Osteoblast (primary cell): ENCODE measurements around the gene SCGB1C1. TPM values are rescaled to one million over a fixed set of nuclear protein-coding genes. Genes with fewer than 3 reads are reported as not detected.

ENCODE experiments used
- DNase-seq: peaks from one replicate; pipeline ENCODE4 v3.0.0; 2011; ENCODE audit warnings: low spot score, mixed read lengths; ENCODE audit not compliant: insufficient read length; ENCODE audit errors: missing footprints
- H2AFZ ChIP-seq: 2 replicates; pipeline ENCODE4 v1.6.0; 2011; ENCODE audit warnings: mild to moderate bottlenecking, low read length
- H3K27ac ChIP-seq: 2 replicates; pipeline ENCODE4 v1.5.1; 2011; ENCODE audit warnings: mild to moderate bottlenecking, low read depth, low read length, moderate library complexity
- H3K27me3 ChIP-seq: 2 replicates; pipeline ENCODE4 v1.6.0; 2012; ENCODE audit warnings: mild to moderate bottlenecking, control low read depth, inconsistent platforms, low read length, moderate library complexity; ENCODE audit not compliant: insufficient read depth
- H3K36me3 ChIP-seq: 2 replicates; pipeline ENCODE4 v1.5.1; 2011; ENCODE audit warnings: mild to moderate bottlenecking, low read length, control low read depth, moderate library complexity; ENCODE audit not compliant: insufficient read depth
- H3K4me1 ChIP-seq: 2 replicates; pipeline ENCODE4 v1.5.1; 2011; ENCODE audit warnings: mild to moderate bottlenecking, low read length, control low read depth, moderate library complexity; ENCODE audit not compliant: insufficient read depth
- H3K4me2 ChIP-seq: 2 replicates; pipeline ENCODE4 v1.6.0; 2011; ENCODE audit warnings: mild to moderate bottlenecking, low read length; ENCODE audit not compliant: insufficient read depth
- H3K4me3 ChIP-seq: fragments of 200-600 bp; sonication (generic); 3 replicates; pipeline ENCODE4 v1.5.1; 2012; ENCODE audit warnings: mild to moderate bottlenecking, low read length, inconsistent platforms; ENCODE audit not compliant: insufficient read depth
- H3K79me2 ChIP-seq: 2 replicates; pipeline ENCODE4 v1.6.0; 2012; ENCODE audit warnings: mild to moderate bottlenecking, low read length, control low read depth, inconsistent platforms; ENCODE audit not compliant: insufficient read depth
- H3K9me3 ChIP-seq: 2 replicates; pipeline ENCODE4 v1.5.1; 2011; ENCODE audit warnings: low read depth, low read length, control low read depth
- H4K20me1 ChIP-seq: 2 replicates; pipeline ENCODE4 v1.6.0; 2012; ENCODE audit warnings: mild to moderate bottlenecking, low read length, control low read depth; ENCODE audit not compliant: insufficient read depth
- total RNA-seq: library from RNA; depleted of rRNA; stranded (reverse); fragments of >200 nt; gene quantifications from 2 replicates; pipeline ENCODE4 v1.2.3, GENCODE V29; 2012
- TF ChIP-seq, protein P1 (sequence below): IDR thresholded peaks from 2 replicates; pipeline ENCODE4 v1.5.1; 2011; ENCODE audit warnings: mild to moderate bottlenecking, low read depth, low read length, moderate library complexity; ENCODE audit errors: extremely low read depth

Gene SCGB1C1
- total RNA-seq, 1 donor, result not detected

DNA sequence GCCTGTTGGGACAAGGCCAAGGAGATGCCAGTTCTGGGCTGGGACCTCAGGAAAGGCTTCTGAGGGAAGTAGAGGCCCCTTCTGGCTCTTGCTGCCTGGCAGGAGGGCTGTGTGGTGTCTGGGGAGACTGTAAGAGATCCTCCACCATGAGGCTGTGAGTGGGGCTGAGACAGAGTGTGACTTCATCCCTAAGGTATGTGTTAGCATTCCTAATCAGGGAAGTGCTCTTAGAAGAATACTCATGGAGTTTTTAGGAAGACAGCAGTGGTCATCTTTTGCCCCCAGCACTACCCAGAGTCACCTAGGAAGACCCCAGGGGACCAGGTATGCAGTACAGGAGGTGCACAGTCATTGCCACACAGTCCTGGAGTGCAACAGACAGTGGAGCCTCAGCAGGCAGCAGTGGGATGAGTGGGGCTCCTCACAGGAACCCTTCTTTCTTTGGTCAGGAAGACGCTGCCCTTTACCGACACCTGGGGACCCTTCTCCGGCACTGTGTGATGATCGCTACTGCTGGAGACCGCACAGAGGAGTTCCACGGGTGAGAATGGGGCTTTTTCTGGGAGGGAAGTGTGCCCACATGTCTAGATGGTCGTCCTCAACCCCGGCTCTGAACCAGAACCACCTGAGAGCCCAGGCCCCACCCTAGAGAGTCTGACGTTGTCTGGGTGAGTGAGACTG, 17.4 kb downstream of the SCGB1C1 start:
- Histone ChIP-seq H3K27me3 (no peaks in the 10 kb centered on the region), H3K4me2 (peak overlapping the region; percentile 90), H3K79me2 (peaks cover 73% of the 10 kb centered on the region), H4K20me1 (peaks cover 62% of the 10 kb centered on the region), H3K27ac (peak overlapping the region; percentile 90), H3K36me3 (peaks cover 63% of the 10 kb centered on the region), H2AFZ (no peak overlapping the region), H3K4me3 (peak overlapping the region; percentile 99), H3K4me1 (peaks cover 33% of the 10 kb centered on the region), H3K9me3 (no peaks in the 10 kb centered on the region)
- TF ChIP-seq, protein P1, sequence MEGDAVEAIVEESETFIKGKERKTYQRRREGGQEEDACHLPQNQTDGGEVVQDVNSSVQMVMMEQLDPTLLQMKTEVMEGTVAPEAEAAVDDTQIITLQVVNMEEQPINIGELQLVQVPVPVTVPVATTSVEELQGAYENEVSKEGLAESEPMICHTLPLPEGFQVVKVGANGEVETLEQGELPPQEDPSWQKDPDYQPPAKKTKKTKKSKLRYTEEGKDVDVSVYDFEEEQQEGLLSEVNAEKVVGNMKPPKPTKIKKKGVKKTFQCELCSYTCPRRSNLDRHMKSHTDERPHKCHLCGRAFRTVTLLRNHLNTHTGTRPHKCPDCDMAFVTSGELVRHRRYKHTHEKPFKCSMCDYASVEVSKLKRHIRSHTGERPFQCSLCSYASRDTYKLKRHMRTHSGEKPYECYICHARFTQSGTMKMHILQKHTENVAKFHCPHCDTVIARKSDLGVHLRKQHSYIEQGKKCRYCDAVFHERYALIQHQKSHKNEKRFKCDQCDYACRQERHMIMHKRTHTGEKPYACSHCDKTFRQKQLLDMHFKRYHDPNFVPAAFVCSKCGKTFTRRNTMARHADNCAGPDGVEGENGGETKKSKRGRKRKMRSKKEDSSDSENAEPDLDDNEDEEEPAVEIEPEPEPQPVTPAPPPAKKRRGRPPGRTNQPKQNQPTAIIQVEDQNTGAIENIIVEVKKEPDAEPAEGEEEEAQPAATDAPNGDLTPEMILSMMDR, result no peak
- peak; percentile 98 for DNase-seq

DNA sequence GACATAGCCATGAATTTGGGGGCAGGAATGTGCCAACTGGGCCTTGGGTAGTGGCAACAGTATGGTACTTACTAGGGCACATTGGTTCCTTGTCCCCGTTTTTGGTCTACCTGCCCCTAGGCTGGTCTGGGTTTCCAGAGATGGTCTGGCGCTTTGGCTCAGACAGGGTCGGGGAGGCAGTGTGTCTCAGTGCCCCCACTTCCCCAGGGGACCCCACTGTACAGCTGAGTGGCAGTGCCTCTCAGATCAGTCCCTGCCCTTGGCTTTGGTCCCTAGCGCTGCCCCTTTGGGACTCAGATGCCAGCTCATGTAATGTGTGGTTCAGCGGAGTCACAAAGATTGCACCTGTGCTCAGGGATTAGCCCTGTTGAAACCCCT, 17.9 kb downstream of the SCGB1C1 start:
- Histone ChIP-seq H3K4me3 (peak overlapping the region; percentile 99), H3K4me2 (peak overlapping the region; percentile 90), H3K9me3 (no peaks in the 10 kb centered on the region), H3K4me1 (peaks cover 28% of the 10 kb centered on the region), H3K27me3 (no peaks in the 10 kb centered on the region), H3K36me3 (peaks cover 60% of the 10 kb centered on the region), H4K20me1 (peaks cover 57% of the 10 kb centered on the region), H2AFZ (no peak overlapping the region), H3K79me2 (peaks cover 67% of the 10 kb centered on the region), H3K27ac (peak overlapping the region; percentile 90)
- DNase-seq, result no peak
- TF ChIP-seq, protein P1, result no peak

DNA sequence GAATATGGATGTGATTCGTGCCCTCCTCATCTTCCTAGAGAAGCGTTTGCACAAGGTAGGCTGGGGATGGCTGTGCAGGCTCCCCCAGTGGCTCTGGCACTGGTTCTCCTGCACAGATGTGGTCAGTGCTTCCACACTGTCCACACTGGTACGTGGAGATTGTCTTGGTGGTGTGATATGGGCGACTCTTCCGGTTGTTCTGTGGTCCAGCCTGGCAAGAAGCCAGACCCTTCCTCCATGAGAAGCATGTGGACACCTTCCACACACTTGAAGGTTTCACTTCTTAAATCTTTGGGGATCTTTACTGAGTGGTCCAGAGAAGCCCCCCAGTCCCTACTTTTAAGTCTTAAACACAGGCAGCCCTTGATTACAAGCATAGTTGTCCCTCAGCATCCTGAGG, 18.4 kb downstream of the SCGB1C1 start:
- H3K4me3 ChIP-seq, result no peak overlapping the region
- H3K36me3 ChIP-seq, result peaks cover 59% of the 10 kb centered on the region
- peak; percentile 14 for DNase-seq
- TF ChIP-seq, protein P1, result no peak
- peaks cover 52% of the 10 kb centered on the region for H4K20me1 ChIP-seq
- H2AFZ ChIP-seq, result no peak overlapping the region
- peak overlapping the region; percentile 90 for H3K4me2 ChIP-seq
- H3K79me2 ChIP-seq, result peaks cover 62% of the 10 kb centered on the region
- no peaks in the 10 kb centered on the region for H3K9me3 ChIP-seq
- peak overlapping the region; percentile 90 for H3K27ac ChIP-seq
- H3K4me1 ChIP-seq, result peaks cover 23% of the 10 kb centered on the region
- H3K27me3 ChIP-seq, result no peaks in the 10 kb centered on the region

DNA sequence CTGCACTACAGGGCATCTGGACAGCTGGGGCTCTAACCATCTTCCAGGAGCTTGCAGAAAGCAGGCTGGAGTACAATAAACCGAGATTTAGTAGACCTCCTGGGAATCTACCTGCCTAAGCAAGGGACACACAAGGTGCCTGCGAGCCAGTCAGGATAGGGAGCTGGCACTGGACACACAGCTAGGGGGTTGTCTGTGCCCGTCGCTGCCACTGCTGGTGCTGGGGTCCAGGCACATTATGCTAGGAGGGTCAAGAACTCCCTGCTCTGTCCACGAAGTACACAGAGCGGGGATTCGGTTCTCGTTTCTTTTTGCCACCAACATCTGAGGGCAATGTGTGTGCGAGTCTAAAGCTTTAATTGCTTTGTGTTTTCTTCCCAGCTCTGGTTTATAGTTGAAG, 18.9 kb downstream of the SCGB1C1 start:
- TF ChIP-seq, protein P1, result no peak
- Histone ChIP-seq H3K4me1 (peaks cover 21% of the 10 kb centered on the region), H3K4me3 (no peak overlapping the region), H2AFZ (no peak overlapping the region), H3K36me3 (peaks cover 59% of the 10 kb centered on the region), H4K20me1 (peaks cover 48% of the 10 kb centered on the region), H3K79me2 (peaks cover 58% of the 10 kb centered on the region), H3K27me3 (no peaks in the 10 kb centered on the region), H3K9me3 (no peaks in the 10 kb centered on the region), H3K4me2 (no peak overlapping the region), H3K27ac (peak overlapping the region; percentile 90)
- DNase-seq, result peak; percentile 31
